Measurements from ENCODE around the gene UNC5B. TPM values are rescaled to one million over a fixed set of nuclear protein-coding genes. Genes with fewer than 3 reads are reported as not detected.

The UNC5B gene
- total RNA-seq, 1 donor from 2014 or later, result 231 TPM

DNA sequence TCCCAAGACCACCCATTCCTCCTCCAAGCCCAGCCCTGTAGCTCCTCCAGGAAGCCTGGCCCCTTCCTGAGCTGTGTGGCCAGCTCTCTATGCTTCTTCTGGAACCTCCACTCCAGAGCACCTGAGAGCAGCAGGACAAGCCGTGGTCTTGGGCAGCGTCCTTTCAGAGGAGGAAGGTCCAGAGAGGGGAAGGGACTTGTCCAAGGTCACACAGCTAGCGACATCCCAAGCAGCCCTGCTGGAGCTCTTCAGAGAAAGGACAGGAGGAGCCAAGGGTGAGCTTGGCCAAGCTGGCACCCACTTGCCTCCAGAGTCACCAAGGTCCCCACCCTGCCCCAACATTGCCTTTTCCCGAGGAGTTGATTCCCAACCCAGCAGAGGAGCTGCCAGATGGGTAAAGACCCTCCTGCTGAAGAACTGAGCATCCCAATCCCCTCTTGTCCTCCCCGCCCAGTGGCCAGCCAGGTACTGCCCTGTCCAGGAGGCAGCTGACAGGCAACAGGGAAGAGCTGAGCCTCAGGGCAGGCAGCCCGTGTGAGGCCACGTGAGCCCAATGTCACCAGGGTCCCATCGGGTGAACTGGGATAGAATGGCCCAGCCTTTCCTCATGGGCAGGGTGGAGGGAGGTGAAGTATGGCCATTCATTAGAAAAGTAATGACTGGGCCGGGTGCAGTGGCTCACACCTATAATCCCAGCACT lies 46.2 kb downstream of the UNC5B start:
- H3K36me3 Mint-ChIP-seq (ENCODE audit: low read depth, unreplicated experiment), result peaks cover 5% of the 10 kb centered on the region
- H3K4me3 Mint-ChIP-seq (ENCODE audit: unreplicated experiment), result no peak overlapping the region
- peaks cover 38% of the 10 kb centered on the region for H3K27me3 Mint-ChIP-seq (ENCODE audit: unreplicated experiment)
- H3K9me3 Mint-ChIP-seq (ENCODE audit: unreplicated experiment), result no peaks in the 10 kb centered on the region
- H3K27ac Mint-ChIP-seq (ENCODE audit: unreplicated experiment), result no peak overlapping the region
- H3K4me1 Mint-ChIP-seq (ENCODE audit: unreplicated experiment), result peaks cover 85% of the 10 kb centered on the region
- no peak for DNase-seq (ENCODE audit: low spot score)
- TF ChIP-seq, protein P1, sequence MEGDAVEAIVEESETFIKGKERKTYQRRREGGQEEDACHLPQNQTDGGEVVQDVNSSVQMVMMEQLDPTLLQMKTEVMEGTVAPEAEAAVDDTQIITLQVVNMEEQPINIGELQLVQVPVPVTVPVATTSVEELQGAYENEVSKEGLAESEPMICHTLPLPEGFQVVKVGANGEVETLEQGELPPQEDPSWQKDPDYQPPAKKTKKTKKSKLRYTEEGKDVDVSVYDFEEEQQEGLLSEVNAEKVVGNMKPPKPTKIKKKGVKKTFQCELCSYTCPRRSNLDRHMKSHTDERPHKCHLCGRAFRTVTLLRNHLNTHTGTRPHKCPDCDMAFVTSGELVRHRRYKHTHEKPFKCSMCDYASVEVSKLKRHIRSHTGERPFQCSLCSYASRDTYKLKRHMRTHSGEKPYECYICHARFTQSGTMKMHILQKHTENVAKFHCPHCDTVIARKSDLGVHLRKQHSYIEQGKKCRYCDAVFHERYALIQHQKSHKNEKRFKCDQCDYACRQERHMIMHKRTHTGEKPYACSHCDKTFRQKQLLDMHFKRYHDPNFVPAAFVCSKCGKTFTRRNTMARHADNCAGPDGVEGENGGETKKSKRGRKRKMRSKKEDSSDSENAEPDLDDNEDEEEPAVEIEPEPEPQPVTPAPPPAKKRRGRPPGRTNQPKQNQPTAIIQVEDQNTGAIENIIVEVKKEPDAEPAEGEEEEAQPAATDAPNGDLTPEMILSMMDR (IDR thresholded peaks at IDR 0.05; ENCODE audit: unreplicated experiment), result no peak

DNA sequence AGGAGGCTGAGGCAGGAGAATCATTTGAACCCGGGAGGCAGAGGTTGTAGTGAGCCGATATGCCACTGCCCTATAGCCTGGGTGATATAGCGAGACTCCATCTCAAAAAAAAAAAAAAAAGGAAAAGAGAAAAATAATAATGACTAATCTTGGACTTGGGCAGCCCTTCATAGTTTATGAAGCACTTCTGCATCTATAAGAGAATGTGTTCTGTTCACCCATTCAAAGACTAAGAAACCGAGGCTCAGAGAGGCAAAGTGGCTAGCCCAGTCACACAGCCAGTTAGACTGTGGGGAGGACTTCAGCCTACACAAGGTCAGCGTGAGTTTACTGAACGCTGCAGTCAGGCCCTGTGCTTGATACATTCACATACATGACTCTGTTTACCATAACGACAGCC lies 46.9 kb downstream of the UNC5B start:
- H3K27ac Mint-ChIP-seq (ENCODE audit: unreplicated experiment), result peak overlapping the region; percentile 77
- peaks cover 36% of the 10 kb centered on the region for H3K27me3 Mint-ChIP-seq (ENCODE audit: unreplicated experiment)
- peaks cover 85% of the 10 kb centered on the region for H3K4me1 Mint-ChIP-seq (ENCODE audit: unreplicated experiment)
- H3K9me3 Mint-ChIP-seq (ENCODE audit: unreplicated experiment), result no peaks in the 10 kb centered on the region
- TF ChIP-seq, protein P1 (IDR thresholded peaks at IDR 0.05; ENCODE audit: unreplicated experiment), result no peak
- no peak overlapping the region for H3K4me3 Mint-ChIP-seq (ENCODE audit: unreplicated experiment)
- peaks cover 6% of the 10 kb centered on the region for H3K36me3 Mint-ChIP-seq (ENCODE audit: low read depth, unreplicated experiment)
- DNase-seq (ENCODE audit: low spot score), result no peak

DNA sequence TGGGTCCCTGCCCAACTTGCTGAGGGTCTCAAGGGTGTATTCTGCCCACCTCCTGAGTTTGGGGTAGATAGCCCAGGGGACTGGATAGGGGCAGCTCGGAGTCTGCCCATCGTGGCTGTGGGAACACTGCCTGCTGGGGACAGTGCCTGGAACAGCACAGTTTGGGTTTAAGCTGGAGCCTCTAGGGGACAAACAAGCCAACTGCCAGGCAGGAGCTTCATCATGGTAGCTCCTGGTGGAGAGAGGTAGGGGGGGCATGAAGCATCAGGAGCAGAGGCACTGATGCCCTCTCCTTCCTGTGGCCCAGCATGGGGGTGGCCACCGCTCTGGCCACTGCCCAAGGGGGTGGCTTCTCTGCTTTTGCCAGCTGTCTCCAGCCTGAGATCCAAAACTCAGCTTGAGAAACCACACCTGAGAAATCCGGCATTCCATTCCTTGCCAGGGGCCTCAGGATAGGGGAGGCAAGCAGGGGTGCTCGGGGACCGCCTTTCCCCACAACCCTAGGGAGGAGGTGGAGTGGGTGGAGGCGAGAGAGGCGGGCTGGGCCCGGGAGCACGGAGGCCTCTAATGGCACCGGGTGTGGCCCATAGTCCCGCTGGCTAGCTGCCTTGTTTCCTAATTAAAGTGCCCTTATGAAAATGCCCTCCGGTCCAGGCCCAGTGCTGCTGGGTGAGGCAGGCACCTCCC lies 47.6 kb downstream of the UNC5B start:
- Mint-ChIP-seq H3K36me3 (ENCODE audit: low read depth, unreplicated experiment) (peaks cover 9% of the 10 kb centered on the region), H3K4me3 (ENCODE audit: unreplicated experiment) (no peak overlapping the region), H3K27me3 (ENCODE audit: unreplicated experiment) (peaks cover 34% of the 10 kb centered on the region), H3K27ac (ENCODE audit: unreplicated experiment) (peak overlapping the region; percentile 77), H3K9me3 (ENCODE audit: unreplicated experiment) (no peaks in the 10 kb centered on the region), H3K4me1 (ENCODE audit: unreplicated experiment) (peaks cover 85% of the 10 kb centered on the region)
- no peak for DNase-seq (ENCODE audit: low spot score)
- TF ChIP-seq, protein P1 (IDR thresholded peaks at IDR 0.05; ENCODE audit: unreplicated experiment), result no peak

DNA sequence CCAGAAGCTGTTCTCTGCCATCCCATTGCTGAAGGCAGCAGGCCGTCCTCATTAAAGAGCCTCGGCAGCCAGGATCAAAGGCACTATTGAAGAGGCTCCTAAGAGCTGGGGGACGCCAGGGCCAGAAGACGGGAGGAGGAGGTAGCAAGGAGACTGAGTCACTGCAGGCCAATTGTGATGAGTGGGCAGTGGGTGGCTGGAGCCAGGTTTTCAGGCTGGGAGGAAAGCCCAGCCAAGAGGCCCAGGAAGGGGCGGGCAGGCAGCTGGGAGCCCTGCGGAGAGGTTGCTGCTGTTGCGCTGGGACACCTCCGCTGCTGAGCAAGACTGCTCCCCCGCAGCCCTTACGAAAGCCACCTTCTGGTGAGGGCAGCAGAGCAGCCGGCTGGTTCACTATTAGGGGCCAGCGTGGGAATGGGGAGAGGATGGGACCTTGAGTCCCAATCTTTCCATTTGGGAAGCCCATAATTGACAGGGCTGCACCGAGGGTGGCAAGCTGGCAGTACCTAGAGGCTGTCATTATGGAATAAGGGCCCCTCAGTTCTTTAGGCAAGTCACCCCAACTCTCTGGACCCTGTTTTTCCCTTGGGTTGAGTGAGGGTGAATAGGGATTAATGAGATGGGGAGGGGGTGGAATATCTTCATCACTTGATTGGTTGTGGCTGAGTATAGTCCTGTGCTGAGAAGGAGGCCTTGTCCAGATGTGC lies 48.4 kb downstream of the UNC5B start:
- no peaks in the 10 kb centered on the region for H3K9me3 Mint-ChIP-seq (ENCODE audit: unreplicated experiment)
- peaks cover 29% of the 10 kb centered on the region for H3K27me3 Mint-ChIP-seq (ENCODE audit: unreplicated experiment)
- peaks cover 6% of the 10 kb centered on the region for H3K36me3 Mint-ChIP-seq (ENCODE audit: low read depth, unreplicated experiment)
- peaks cover 85% of the 10 kb centered on the region for H3K4me1 Mint-ChIP-seq (ENCODE audit: unreplicated experiment)
- TF ChIP-seq, protein P1 (IDR thresholded peaks at IDR 0.05; ENCODE audit: unreplicated experiment), result no peak
- no peak overlapping the region for H3K4me3 Mint-ChIP-seq (ENCODE audit: unreplicated experiment)
- no peak overlapping the region for H3K27ac Mint-ChIP-seq (ENCODE audit: unreplicated experiment)
- no peak for DNase-seq (ENCODE audit: low spot score)
